ENCODE measurements around the gene PRR36.

PRR36 gene

DNA sequence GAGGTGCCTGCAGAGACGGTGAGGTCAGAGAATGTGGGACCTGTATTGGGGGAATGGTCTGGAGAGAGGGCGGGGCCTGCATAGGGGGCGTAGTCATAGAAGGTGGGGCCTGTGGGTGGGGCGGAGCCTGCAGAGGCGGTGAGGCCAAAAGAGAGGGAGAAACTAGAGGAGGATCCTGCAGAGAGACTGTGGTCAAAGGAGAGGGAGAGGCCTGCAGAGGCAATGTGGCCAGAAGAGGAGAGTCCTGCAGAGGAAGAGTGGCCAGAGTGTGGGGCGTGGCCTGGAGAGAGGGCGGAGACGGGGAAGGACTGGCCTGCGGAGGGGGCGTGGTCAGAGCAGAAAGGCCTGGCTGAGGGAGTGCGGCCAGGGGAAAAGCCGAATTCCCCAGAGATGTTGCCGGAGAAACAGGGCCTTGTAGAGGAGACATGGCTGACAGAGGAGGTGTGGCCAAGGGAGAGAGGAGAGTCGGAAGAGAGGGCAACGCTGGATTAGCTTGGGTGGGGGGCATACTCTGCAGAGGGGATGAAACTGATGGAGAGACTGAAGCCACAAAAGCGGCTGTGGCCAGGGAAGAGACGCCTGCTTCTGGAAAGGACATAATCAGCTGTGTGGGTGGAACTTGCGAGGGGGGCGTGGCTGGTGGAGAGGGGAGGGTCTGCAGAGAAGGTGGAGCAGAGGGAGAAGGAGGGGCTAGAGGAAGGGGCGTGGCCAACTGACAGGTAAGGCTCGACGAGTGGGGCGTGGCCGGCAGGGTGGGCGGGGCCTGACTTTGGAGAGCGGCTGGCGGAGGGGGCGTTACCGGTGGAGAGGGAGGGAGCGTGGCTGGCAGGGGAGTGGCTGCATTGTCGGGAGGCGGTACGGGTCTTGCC is 2.5 kb downstream of the PRR36 start:
- peak; percentile 75 for DNase-seq (ENCODE audit: low read depth)

DNA sequence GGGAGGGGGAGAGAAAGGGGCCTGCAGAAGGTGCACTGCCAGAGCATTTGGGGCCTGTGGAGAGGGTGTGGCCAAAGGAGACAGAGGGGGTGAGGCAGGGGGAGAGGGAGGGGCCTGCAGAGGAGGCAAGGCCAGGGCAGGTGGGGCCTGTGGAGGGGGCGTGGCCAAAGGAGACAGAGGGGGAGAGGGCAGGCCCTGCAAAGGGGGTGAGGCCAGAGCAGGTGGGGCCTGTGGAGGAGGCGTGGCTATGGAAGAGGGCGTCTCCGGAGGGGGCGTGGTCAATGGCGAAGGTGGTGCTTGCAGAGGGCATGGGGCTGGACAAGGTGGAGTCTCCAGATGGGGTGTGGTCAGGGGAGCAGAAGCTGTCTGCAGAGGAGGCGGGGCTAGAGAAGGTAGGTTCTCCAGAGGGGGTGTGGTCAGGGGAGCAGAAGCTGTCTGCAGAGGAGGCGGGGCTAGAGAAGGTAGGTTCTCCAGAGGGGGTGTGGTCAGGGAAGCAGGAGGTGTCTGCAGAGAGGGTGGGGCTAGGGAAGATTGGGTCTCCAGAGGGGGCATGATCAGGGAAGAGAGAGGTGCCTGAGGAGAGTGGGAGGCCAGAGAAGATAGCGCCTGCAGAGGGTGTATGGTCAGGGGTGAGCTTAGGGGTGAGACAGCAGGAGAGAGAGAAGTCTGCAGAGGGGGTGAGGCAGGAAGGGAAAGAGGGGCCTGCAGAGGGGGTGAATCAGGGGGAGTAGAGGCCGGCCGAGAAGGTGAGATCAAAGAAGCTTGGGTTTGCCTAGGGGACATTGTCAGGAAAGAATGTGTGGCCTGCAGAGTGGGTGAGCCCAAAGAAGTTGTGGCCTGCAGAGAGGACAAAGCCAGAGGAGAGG is 3.4 kb downstream of the PRR36 start:
- DNase-seq (ENCODE audit: low read depth): no peak

DNA sequence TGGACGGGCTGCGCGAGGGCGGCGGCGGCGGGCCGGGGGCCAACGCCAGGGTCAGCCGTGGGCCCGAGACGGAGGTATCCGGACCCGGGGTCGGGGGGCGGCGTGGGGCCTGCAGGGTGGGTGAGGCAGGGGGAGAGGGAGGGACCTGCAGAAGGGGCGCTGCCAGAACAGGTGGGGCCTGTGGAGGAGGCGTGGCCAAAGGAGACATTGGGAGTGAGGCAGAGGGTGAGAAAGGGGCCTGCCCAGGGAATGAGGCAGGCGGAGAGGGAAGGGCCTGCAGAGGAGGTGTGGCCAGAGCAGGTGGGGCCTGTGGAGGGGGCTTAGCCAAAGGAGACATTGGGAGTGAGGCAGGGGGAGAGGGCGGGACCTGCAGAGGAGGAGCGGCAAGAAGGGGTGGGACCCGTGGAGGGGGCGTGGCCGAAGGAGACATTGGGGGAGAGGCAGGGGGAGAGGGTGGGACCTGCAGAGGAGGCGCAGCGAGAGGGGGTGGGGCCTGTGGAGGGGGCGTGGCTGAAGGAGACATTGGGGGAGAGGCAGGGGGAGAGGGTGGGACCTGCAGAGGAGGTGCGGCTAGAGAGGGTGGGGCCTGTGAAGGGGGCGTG is 4.2 kb downstream of the PRR36 start:
- no peak for DNase-seq (ENCODE audit: low read depth)

DNA sequence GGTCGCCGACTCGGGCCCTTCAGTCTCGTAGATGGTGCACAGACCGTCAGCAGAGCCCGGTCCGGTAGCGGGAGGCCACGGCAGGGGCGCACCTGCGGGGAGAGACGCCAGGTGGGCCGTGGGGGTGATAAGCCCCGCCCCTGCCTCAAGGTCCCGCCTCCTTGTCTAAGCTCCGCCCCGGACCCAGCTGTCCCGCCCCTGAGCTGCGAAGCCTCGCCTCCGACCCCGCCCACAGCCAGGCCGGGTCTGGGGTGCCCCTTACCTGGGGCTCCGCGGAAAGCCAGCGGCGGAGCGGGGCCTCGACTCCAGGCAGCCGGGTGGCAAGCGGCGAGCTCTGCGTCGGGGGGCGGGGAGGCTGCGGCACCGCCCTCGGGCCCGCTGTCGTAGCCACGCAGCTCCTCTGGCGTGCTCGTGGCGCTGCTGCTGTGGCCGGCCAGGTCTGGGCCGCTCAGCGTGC is 4.7 kb downstream of the PRR36 start:
- DNase-seq (ENCODE audit: low read depth): no peak

DNA sequence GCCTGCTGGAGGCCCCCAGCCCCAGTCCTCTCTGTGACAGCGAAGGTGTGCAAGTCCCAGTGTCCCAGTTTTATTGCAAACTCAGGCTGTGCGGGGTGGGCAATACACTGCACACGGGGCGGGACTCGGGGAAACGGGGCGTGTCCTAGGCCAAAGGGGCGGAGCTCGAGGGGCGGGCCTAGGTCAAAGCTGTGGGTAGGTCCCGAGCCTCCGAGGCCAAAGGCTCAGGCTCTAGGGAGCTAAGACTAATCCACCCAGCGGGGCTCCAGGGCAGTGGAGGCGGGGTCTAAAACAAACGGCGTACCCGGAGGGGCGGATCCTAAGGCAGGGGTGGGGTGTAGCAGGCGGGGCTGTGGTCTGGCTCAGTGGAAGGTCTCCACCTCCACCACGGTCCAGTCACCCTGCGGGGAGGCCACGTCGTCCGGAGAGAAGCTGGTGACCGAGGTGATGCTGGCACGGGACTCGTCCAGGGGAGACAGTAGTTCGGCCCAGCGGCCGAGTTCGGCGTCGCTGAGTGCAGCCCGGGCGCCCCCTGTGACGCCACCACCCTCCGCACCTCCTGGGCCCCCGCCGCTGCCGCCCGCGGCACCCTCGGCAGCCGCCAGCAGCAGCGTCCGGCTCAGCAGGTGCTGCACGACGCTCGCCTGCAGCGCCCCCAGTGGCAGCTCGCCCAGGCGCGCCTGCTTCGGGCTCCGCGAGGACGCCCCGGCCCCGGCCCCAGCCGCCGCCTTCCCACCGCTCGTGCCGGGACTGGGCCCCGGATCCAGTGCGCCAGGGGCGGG is 5.3 kb downstream of the PRR36 start:
- DNase-seq (ENCODE audit: low read depth): peak; percentile 22

DNA sequence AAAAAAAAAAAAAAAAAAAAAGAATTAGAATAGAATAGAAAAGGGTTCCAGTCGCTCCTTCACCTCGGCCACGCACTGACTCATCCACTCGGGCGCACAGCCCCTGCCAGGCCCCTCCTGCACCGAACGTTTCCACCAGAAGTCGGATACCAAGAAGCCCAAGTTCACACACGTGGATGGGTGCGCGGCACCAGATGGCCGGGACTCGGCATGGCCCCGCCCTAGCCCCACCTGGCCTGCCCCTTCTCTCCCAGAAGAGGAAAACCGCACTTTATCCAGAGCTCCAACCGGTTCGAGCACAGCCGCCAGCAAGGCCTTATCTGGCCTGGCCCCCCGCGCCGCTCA is 5.9 kb downstream of the PRR36 start:
- no peak for DNase-seq (ENCODE audit: low read depth)

DNA sequence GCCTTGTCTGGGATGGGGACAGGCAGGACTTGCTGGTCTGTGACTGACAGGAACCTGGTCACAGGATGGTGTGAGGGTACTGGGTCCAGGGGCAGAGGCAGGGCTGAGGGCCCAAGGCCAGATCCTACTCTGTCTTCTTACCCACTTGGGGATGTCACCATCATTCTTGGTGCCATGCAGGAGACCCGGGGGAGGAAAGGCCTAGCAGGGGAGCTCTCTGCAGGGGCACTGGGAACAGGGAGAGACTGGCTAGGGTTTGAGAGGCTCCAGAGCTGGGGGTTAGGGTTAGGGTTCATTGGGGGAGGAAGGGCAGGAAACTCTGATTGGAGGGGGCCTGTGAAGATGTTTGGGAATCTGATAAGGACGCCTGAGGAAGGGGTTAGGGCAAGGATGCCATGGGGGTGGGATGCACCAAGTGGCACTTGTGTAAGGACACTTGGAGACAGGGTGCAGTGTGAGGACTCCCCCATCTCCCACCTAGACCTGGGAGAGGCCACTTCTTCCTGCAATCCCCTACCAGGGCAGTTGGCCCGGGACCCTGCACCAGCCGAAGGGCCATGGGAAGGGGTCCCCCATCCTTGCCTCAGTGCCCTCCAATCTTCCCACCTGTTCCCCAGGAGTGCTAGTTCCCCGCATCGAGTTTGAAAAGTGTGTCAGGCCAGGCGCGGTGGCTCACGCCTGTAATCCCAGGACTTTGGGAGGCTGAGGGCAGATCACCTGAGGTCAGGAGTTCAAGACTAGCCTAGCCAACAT is 6.9 kb downstream of the PRR36 start:
- DNase-seq (ENCODE audit: low read depth): no peak

DNA sequence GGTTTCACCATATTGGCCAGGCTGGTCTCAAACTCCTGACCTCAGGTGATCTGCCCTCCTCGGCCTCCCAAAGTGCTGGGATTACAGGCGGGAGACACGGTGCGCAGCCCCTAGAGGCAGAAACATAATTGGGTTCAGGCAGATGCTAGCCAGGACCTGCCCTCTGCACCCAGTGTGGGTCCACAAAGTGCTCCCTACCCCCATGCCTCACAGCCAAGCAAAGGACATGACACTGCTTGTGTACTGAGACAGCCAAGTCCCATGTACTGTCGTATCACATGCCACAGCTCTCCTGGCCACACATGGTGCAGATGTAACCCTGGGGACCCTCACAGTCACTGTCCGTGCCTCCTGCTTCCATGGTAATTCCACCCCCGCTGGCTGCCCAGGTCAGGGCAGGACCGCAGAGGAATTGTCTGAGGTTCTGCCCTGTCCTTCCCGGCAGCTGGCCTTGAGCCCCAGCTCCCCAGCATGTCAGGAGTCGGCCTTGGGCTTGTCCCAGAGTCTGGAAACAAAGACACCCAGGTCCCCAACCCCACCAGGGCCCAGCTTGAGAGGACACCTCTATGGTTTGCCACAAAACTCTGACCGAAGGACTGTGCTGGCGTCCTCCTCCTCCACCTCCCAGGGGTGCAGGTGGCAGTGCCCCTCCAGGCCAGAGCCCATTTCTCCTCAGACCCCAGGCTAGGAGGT is 7.6 kb downstream of the PRR36 start:
- DNase-seq (ENCODE audit: low read depth): no peak

DNA sequence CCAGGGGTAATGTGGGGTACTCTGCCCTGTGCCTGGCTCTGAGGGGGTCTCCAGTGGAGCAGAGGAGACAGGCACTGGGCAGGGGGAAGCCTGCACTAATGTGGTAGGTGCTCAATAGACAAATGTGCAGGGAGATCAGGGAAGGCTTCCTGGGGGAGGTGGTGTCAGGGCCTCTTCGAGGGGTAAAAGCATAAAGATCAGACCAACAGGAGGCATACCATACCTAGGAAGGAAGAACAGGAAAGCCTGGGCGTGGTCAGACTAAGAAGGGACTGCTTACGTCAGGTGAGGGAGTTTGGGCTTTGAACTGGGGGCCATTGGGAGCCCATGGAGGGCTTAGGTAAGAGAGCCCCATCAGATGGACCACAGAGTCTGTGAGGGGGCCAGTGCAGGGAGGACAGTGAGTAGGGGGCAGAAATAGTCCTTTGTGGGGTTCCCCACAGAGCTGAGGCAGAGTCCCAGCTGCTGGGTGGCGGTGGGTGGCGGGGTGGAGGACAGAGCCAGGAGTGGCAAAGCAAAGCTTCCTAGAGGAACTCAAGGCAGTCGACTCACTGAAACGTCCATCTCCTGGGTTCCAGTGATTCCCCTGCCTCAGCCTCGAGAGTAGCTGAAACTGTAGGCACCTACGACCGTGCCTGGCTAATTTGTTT is 8.8 kb downstream of the PRR36 start:
- DNase-seq (ENCODE audit: low read depth): no peak

DNA sequence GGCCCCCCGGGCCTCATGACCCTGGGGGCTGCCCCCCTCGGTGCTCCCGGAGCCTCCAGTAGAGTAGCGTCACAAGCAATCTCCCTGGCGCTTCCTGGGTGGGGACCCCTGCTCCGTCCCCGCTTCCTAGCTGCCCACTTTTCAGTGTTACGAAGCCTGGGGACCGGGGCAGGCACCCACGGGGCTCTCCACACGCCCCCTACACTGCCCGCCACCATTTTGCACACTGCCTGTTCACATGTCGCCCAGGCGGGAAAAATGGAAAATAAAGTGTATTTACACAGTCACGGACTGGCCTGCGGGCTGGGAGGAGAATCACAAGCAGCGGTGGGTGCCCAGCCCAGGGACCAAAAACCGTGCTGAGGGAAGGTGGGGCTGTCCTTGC is 9.5 kb downstream of the PRR36 start:
- DNase-seq (ENCODE audit: low read depth): no peak

DNA sequence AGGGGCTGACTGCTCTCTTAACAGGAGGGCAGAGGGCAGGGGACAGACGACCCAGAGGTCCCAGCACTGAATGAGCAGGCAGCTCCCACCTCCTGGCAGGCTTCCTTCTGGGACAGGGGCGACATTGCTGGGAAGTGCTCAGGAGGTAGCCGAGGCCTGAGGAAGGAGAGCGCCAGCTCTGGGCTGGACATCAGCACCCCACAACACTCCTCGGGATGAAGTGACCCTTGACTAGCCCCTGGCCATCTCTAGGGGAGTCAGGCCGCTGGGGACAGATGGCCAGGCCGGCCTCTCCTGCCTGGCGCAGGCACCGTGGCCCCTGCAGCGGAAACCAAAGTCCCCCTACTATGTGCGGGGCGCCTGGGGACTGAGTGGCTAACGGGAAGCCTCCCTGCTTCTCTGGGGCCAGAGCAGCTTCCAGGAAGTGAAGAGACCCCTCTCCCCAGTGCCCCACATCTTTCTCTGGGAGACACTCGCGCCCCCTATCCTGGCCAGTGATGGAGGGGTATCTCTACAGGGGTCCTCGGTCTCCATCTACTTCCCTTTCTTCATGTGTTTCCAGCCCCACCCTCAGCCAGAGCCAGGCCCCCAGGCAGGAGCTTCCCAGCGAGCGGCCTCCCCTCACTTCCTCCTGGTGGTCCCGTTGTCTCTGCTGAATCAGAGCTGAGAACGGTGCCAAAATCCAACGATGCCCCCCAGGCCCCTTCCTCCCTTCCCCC is 10.1 kb downstream of the PRR36 start:
- no peak for DNase-seq (ENCODE audit: low read depth)

DNA sequence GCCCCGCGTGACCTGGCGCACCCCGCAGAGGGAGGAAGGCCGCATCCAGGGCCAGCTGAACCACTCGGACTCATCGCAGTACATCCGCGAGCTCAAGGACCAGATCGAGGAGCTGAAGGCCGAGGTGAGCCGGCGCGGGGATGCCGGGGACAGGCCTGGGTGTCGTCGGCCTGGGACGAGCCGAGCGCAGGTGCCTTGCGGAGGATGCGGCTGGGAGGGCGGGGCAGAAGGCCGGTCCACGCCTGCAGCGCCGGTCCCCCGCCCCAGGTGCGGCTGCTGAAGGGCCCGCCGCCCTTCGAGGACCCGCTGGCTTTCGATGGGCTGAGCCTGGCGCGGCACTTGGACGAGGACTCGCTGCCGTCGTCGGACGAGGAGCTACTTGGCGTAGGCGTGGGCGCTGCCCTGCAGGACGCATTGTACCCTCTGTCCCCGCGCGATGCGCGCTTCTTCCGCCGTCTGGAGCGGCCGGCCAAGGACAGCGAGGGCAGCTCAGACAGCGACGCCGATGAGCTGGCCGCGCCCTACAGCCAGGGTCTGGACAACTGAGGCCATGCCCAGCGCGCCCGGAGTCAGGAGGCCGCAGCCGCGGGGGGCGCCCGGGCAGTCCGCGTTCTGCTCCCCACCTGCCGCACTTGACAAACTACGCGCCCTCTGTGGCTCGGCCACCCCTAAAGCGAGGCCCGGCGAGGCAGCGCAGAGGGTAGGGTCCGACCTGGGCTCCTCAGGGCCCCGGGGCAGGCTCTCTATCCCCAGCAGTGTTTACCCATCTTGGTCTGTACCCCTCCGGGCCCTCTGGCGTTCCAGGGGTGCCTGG is 10.8 kb downstream of the PRR36 start:
- no peak for DNase-seq (ENCODE audit: low read depth)

DNA sequence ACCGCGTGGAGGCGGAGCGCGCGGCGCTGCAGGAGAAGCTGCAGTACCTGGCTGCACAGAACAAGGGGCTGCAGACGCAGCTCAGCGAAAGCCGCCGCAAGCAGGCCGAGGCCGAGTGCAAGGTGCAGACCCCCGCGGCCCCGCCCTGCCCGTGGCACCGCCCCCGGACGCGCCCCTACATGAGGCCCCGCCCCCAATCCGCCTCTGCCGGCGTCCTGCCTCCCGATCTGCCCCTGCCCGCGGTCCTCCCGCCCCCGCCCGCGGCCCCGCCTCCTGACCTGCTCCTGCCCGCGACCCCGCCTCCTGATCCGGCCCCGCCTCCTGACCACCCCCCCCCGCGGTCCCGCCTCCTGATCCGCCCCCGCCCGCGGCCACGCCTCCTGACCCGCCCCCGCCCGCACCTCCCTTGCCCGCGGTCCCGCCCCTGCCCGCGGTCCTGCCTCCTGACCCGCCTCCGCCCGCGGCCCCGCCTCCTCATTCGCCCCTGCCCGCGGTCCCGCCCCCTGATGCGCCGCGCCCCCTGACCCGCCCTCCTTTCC is 11.7 kb downstream of the PRR36 start:
- DNase-seq (ENCODE audit: low read depth): no peak

DNA sequence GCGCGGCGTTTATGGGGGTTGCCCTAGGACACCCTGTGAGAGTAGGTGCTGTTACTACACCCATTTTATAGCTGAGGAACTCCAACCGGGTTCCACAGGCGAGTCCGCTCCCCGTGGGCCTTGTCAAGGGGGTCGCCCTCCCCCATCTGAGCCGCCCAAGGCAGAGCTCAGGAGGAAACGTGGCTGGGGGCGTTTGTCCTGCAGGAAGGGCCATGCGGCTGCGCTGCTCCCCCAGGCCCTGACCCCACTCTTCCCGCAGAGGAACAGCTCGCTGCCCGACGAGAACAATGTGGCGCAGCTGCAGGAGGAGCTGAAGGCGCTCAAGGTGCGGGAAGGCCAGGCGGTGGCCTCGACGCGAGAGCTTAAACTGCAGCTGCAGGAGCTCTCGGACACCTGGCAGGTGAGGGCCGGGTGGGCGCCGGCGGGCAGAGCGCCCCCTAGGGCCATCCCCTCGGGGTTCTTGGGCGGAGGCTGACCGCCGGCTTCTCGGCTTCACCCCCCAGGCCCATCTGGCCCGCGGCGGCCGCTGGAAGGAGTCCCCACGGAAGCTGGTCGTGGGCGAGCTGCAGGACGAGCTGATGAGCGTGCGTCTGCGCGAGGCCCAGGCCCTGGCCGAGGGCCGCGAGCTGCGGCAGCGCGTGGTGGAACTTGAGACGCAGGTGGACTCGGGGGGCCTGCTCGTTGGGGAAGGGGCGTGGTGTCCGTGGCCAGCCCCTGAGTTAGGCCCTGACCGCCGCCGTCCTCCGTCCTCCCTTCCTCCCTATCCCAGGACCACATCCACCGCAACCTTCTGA is 12.4 kb downstream of the PRR36 start:
- DNase-seq (ENCODE audit: low read depth): no peak

DNA sequence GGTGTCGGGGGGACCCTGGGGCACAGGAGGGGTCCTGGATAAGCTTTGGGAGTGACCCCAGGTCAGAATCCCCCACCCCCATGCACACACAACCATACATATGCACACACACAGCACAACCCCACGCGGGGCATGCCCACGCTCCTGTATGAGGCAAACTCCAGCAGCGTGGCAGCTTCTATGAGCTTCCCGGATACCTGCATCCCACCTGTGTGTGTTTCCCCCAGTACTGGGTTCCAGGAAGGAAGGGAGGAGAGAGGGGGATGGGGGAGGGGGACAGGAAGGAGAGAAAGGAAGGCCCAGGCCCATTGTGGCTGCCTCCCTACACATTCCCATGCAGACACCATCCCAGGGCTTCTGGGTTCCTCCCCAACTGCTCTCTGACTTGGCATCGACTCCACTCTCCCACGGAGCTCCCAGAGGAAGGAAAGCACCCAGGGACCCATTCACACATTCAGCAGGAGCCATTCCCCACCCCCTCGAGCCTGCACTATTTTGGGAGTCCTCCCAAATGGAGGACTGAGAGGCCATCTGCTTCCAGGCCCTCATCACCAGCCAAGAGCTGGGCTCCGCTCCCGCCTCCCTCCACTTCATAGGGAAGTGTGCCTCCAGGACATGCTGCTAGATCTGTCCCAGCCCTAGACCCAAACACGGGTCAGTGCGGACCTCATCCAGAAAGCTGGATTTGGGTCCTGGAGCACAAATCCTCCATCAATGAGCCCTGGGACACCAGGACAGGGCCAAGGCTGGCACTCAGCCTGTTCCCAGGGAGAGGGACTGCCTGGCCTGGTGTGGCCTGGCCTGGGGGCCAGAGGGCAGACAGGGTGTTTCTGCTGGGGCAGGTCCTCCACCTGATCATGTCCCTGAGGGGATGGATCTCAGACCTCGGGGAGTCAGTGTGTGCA is 13.2 kb downstream of the PRR36 start:
- no peak for DNase-seq (ENCODE audit: low read depth)

All from GM04504 (cell line).